Stimulated activated CD8-positive, alpha-beta memory T cell treated with anti-CD3 and anti-CD28 coated beads, Interleukin-15, amount 100 ng/mL, for 24 hours (primary cell): ENCODE data around the gene FIGNL1.
"Not testable (repeated sequence)": the region's sequence is repeated elsewhere in the genome, so short reads cannot be mapped to it uniquely, and the experiment has no call there.

ENCODE experiments used
- DNase-seq: peaks from one replicate; pipeline ENCODE4 v3.0.0-alpha.2; 2020; ENCODE audit warnings: low read depth

The FIGNL1 gene

DNA sequence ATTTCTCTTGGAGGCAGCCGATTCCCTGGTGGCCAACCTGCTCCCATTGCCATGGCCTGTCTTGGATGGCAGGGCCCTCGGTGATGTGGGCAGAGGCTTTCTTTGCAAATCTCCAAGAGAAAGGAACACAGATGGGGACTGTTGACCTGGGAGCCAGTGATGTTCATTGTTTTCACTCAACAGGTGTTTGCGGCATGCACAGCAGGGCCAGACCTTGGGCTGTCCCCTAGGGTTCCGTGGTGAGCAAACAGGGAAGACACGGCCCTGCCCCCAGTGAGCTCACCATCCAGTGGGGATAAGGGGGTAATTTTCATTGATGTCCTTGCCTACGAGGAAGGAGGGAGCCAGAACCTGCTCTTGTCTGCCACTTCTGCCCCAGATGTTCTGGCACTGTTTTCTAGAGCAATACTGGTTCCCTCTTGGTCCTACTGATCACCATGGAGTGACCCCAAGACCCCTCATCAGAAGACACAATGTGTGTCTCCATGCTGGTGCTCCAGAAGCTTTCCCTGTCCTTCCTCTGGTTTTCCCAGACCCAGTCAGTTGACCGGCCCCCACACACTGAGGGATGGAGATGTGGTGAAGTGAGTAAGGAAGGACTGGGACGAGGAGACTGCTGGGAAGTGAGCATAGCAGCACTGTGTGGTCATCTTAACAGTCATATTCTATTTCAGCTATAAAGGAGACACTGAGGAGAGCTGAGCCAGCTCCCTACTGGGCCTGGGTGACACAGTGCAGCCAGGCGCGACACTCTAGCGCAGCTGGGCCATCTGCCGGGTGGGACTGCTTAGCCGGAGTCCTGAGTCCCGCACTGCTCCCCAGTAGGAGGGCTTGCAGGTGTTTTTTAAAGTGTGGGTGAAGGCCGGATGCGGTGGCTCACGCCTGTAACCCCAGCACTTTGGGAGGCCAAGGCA, 20.4 kb upstream of the FIGNL1 start:
- DNase-seq = no peak

DNA sequence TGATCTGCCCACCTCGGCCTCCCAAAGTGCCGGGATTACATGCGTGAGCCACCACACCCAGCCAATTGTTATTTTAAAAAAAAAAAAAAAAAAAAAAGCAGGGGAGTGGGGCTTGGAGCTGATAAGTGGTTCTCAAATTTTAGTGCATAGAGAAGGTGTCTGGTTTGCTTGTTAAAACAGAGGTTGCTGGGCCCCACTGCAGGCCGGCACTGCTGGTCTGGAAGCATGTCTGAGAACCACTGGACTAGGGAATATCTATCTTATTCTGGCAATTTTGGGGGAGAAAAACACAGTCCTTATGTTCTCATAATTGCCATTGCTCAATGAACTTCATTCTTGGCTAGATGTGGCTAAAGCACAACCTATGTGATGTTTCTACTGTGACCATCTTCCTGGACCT, 19.0 kb upstream of the FIGNL1 start:
- no peak for DNase-seq

DNA sequence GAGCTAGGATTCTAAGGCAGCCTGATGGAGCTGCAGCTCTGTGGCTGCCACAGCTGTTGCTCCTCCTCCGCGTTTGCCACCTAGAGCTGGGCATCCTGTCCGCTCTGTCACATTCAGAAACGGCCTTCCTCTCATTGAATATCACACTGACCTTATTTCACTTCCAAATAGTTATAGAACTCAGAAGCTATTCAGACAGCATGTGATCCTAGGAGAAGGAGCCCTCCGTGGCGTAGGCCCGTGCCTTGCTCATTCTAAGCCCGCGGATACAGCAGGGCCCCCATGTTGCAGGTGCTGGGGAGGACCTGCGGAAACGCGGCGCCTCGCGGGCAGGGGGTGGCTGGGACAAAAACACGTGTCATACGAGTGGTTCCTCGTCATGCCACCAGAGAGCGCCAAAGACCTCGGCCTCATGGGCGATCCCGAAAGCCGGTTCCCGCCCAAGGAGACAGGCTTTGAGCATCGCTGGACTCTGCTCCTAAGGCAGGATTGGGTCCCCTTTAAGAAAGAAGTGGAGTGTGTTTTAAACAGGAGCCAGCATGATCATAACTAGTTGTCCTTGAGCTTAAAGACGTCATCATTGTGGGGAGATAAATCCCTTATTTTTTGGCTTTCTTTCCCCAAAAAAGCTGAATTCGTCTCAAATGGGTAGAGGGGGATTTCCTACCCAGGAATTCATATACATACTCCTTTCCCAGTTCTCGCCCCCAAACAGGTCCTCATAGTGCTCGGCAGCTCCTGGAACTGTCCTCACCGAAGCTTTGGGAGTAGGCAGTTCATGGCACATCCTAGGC, 17.9 kb upstream of the FIGNL1 start:
- peak; percentile 56 for DNase-seq

DNA sequence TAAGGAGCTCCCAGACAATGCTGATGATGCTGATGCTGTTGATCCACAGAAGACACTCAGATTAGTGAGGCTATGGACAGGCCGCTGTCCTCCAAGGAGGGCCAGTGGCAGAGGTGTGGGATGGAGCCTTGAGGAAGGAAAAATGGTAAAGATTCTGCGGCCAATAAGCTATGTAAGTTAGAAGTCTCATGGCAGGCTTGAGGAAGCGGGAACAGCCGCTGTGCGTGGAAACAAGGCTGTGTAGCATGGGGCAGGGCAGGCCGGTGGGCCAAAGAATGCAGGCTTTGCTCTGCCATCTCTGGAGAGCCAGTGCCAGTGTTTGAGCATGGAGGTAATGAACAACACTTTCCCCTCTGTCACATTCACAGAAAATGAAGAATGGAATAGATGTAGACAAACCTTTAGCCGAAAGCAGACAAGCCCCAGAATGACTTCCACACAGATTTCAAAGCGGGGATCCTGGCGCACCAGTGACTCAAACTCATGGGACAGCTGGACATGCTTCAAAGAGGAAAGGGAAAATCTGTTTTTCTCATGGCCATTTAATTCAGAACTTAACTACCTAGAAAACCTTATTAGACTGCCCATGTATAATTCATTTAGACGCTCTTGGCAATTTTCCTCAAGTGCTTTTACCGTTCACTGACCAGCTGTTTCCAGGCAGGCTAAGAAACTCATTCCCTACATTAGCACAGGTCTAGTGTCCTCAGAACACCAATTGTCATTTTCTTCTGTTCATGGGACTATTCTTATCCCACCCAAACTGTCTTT, 16.9 kb upstream of the FIGNL1 start:
- no peak for DNase-seq

DNA sequence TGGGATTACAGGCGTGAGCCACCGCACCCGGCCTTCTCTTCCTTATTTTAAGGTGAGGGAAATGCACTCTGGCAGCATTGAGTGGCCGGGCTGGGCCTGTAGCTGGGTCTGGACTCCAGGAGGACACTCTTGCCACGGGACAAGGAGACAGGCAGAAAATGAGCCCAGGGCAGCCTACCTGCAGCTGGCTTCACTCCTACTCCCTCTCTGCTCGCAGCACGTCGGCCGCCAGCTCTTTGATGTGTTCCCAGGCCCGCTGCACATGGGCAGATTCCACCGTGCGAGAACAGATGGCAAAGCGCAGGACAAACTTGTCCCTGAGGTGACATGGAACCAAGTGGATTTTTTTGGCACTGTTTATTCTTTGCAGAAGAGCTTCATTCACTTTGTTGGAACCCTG, 12.9 kb upstream of the FIGNL1 start:
- no peak for DNase-seq

DNA sequence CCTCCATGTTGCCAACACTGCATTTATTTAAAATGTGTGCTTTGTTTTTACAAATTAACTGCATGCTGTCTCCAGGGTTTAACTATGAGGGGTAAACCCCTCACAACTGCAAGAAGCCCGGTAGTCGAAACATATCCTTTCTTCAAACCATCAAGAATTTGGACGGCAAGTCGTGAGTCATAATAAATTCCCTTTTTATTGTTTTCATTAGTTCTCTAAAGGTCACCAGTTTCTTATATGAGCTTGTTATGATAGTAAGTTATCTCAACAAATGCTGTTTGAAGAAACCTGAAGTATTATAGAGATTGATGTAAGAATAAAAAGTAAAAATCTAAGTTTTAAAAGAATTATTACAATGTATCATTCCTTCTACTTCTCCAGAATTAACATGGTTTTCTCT, 12.2 kb upstream of the FIGNL1 start:
- no peak for DNase-seq

DNA sequence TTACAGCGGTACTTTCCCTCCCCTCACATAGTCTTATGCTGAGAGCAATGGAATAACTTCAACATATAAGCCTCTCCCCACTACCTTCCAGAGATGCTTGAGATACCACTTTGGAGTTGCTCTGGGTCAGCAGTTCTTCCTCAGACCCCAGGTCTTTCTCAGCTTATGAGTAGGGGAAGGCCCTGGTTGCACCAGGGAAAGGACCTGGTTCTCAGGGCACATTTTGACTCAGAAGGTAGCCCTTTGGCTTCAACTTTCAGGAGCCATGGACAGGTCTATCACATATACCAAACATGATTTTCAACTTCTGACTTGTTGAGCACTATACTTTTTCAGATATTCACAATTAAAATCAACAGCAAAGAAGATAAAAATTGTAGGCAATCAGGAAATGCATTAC, 11.5 kb upstream of the FIGNL1 start:
- no peak for DNase-seq

DNA sequence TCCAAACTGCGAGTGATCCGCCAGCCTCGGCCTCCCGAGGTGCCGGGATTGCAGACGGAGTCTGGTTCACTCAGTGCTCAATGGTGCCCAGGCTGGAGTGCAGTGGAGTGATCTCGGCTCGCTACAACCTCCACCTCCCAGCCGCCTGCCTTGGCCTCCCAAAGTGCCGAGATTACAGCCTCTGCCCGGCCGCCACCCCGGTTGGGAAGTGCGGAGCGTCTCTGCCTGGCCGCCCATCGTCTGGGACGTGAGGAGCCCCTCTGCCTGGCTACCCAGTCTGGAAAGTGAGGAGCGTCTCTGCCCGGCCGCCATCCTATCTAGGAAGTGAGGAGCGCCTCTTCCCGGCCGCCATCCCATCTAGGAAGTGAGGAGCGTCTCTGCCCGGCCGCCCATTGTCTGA, 9.0 kb upstream of the FIGNL1 start:
- not testable (repeated sequence) for DNase-seq

DNA sequence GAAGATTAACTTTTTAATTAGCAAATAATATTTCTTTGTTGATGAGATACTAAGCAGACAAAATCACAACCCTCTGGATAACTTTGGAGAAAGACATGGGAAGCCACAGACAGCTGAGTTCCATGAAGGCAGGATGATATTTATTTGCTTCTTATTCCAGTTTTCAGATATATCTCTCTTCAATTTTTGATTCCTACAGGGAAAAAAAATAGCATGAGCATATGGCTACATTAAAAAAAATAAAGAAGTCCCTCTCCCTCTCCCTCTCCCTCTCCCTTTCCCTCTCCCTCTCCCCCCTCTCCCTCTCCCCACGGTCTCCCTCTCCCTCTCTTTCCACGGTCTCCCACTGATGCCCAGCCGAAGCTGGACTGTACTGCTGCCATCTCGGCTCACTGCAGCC, 8.5 kb upstream of the FIGNL1 start:
- not testable (repeated sequence) for DNase-seq

DNA sequence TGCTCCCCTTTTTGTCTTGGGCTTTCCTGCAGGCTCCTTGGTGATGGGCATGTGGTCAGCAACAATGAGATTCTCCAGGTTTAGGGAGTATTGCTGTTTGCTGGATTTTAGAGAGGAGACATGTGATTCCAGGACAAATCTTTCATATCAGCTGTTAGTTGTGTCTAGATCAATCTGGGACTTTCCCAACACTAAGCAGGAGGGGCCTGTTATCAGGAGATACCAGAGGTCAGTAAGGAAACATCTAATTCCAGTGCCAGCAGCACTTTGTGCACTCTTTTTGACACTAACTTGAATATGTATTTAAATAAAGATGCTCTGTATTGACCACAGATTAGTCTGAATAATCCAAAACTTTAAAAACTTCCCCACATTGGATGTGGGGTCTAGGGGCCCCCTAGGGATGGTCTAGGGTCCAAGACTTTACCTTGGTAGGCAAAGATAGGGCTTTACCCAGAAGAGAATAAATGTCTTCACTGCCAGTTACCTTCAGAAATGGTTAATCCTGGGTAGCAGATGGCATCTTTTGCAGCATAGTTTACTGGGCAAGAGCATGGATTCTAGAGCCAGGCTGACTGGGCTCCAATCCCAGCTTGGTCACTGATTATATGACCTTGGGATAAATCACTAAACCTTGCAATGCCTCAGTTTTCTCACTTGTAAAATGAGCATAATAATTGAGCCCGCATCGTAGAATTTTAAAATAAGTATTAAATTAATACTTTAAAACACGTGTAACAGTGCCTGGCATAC, 6.4 kb upstream of the FIGNL1 start:
- DNase-seq = no peak

DNA sequence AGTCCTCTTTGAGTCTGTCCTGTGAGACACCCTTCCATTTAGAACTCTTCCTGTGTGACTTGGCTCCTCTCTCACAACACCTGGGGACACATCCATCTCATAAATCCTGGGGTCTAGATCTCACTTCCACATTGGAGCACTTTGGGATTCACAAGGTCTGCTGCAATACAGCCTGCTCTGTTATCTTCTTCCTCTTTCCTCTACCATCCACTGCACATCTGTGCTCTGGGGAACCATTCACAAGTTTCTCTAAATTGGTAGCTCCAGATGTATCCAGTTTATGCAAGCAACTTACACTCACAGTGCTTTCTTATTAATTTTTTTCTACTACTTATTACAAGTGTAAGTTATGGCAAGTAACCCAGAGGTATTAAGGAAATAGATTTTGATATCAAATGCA, 5.5 kb upstream of the FIGNL1 start:
- no peak for DNase-seq

DNA sequence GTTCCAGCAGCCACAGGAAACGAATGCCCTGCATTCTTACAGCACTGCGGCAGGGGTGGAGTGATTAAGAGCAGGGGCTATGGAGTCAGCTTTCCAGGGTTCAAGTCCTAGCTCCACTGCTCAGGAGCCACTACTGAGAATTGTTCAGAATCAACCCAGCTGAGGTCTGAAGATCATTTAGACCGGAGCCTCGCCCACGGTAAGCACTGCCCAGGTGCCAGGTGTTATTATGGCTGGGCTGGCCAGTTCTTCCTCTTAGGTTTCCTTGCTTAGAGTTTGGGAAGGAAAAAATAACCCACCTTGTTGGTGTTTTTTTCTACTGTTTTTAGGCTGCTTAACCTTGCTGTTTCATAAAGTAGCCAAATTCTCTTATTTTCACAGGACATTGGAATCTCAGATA, 4.8 kb upstream of the FIGNL1 start:
- no peak for DNase-seq

DNA sequence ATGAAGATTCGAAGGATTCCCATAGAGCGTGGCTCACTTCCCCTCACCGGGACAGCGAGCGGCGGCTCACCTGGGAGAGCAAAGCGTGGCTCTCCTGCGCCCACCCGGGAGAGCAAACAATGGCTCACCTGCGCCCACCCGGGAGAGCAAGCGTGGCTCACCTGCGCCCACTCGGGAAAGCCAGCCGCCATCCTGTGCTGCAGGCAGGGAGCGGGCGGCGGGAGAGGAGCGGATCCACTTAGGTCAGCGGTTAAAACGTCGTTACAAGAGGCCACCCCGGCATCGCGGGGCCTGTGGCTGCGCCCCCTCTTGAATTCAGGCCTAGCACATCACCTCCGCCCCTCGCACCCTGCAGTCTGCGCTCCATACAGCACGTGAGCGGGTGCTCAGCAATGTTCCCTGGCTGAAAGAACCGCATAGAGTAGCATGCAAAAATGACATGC, 461 bp upstream of the FIGNL1 start:
- no peak for DNase-seq

DNA sequence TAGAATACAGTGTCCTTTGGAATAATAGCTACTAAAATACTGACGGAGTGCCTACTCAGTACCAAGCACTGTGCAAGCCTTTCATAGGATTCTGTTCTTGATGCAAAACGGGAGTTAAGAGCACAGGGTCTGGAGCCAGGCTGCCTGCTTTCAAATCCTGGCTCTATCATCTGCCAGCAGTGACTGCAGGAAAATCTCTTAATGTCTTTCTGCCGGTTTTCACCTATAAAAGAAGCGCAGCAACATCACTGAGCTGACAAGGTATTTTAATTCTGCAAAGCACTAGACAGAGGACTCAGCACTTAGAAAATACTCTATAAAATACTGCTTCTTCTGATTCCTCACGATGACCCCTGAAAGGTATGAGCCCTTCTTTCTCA, 659 bp downstream of the FIGNL1 start:
- no peak for DNase-seq

DNA sequence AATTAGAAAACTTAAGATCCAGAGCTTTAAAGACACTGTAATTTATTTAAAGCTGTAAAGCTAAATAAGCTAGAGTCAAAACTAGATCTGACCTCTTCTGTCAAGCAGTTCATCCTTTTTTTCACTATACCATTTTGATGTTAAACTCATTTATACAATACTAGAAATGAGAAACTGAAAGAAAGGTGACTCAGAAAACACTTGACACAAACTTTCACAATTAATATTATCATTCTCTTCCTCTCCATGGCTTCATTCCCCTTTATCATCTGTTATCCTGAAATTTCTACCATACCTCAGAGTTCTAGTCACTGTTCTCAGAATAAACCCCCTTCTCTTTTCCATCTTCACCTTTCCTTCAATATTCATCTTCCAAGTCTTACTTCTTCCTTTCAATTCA, 1.3 kb downstream of the FIGNL1 start:
- no peak for DNase-seq

DNA sequence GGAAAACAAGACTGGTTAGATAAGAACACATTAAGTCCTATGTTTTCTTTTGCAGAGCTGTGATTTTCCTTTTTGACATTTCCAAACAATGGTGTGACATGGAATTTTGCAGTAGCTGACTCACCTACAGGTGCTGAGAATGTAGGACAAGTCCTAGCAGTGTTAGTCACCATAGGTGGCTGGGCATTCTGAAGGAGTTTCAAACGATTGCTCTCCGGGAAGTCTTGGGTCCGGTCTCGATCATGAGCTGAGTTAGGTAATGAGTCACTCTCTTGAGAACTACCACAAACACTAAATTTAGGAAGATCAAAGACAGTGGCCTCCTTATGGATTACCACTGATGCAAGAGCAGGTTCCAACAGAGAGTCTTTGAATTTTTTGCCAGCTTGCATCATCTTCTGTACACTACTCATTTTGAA, 3.6 kb downstream of the FIGNL1 start:
- no peak for DNase-seq

DNA sequence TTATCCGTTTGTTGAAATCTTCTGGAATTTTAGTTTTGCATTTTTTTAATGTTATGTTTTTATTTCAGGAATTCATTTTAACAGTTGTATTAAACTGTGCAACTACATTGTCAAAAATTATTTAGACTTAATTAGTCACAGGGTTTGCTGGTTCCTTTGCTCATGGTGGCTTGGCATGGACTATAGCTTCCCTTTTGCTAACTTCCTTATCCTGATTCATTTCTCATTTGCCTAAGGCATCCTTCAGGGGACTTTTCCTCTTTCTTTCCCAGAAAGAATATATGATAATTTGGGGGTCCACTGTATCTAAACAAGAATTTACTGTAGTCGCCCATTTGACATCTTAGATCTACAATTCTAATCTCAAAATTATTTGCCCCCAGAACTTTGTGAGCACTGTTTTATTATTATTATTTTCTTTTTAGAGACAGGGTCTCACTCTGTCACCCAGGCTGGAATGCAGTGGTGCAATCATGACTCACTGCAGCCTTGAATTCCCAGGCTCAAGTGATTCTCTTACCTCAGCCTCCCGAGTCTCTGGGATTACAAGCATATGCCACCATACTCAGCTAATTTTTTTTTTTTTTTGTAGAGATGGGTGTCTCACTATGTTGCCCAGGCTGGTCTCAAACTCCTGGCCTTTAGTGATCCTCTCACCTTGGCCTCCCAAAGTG, 13.9 kb downstream of the FIGNL1 start:
- no peak for DNase-seq

DNA sequence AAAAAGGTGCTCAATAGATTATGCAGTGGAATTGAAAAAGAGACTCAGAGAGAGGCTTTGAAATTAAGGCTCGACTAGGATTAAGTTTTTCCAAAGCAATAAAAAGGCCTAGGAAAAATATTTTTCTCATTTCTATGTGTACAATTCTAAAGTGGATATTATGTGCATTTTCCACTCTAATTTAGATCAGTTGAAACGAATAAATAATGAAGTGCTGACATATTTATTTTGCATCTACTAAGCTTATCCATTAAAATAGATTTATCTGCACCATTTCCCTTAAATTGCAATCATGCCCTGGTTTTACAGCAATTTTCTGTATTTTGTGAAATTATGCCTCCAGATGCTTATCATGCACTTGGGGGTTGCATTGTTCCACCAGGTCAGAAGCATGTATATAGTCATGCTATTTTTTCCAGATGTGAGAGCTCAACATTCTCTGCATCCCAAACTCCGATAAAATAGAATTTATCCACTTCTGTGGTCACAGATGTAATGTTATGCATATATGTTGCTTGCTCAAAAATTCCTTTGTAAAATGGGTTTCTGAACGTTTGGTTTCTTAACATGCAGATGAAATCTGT, 18.3 kb downstream of the FIGNL1 start:
- DNase-seq = no peak

DNA sequence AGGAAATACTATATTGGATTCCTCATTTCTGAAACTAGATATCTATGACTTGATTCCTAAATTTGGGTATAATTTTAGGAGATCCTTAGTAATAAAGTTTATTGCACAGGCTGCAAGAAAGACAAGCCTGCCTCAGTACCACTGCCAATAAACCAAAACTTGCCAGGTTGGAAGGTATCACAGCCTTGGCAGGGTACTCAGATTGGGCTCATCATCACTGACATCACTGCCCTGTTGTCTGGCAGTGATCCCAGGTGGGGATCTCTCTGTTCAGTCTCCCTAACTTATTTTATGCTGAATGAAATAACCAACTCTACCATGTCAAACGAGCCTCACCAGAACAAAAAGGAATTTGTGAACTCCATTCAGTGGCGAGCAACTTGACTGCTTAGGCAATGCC, 18.8 kb downstream of the FIGNL1 start:
- DNase-seq = no peak

DNA sequence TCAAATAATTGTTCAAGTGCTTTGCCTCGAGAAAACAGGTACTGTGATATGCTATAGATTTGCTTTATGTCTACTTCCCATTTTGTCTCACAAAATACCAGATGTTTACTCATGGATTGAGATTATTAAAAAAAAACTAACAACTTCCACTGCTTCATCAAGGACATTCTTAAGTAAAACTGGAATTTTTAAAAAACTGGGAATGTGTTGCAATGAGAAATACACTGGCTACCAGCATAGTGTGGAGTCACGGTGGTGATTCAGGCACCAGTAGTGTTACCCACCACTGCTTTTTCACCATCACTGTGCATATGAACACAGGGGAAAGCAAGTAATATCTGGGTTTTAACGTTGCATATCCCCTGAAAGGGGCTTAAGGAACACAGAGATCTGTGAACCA, 21.2 kb downstream of the FIGNL1 start:
- no peak for DNase-seq

DNA sequence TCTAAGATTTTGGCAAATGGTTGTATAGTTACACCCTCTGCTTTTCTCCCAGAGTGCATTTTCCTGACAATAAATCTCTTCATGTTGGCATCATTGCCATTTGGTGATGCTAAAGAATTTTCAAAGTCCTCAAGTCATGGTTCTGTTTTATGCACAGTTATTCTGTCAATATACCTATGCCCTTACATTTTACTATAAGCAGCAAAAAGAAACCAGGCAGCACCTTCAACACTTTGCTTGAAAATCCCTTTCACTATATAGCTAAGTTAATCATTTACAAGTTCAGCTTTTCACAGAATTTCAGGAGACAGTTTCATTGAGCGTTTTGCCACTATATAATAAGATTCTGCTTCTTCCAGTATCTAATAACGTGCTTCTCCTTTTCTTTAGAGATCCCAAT, 22.6 kb downstream of the FIGNL1 start:
- DNase-seq = no peak
